GM12878 (cell line): Measurements from ENCODE around the gene ABL1. TPM values are rescaled to one million over a fixed set of nuclear protein-coding genes. Genes with fewer than 3 reads are reported as not detected.

ENCODE experiments used
- ATAC-seq: fragments of 200-7000 bp; cut with Tn5 transposase; 3 replicates; pipeline ENCODE4 v1.9.1; 2020; ENCODE audit warnings: mild to moderate bottlenecking, moderate library complexity
- BruUV-seq: library from RNA; stranded (reverse); fragments of 400-500 nt; replicated peaks from 2 replicates; lab custom pipeline; 2021; lab: Mats Ljungman, UMichigan
- CTCF ChIA-PET: fragments of 300-600 bp; sonication (Branson Sonifier 250); formaldehyde crosslinking; extraction: SDS; loops from one replicate; lab custom pipeline; 2021; ENCODE audit warnings: inconsistent platforms; lab: Yijun Ruan, JAX
- POLR2A ChIA-PET: fragments of 350-600 bp; formaldehyde crosslinking; extraction: SDS; loops from one replicate; lab custom pipeline; 2021; ENCODE audit warnings: inconsistent platforms; lab: Charles Lee
- RAD21 ChIA-PET: fragments of 300-600 bp; sonication (Branson Sonifier 250); formaldehyde crosslinking; loops from one replicate; lab custom pipeline; 2023; ENCODE audit warnings: antibody characterized with exemption; ENCODE audit not compliant: unreplicated experiment; lab: Charles Lee
- SMC1A ChIA-PET: fragments of 300-600 bp; sonication (Branson Sonifier 250); formaldehyde crosslinking; loops from one replicate; lab custom pipeline; 2023; ENCODE audit not compliant: unreplicated experiment, uncharacterized antibody; lab: Charles Lee
- DNase-seq: peaks from one replicate; pipeline ENCODE4 v3.0.0-alpha.2; 2011; ENCODE audit warnings: low read depth, low spot score
- FAIRE-seq: peaks from 3 replicates; lab custom pipeline; 2011; peaks lifted over from hg19 to GRCh38; lab: Jason Lieb, UNC
- H2AFZ ChIP-seq: 2 replicates; pipeline ENCODE4 v1.6.0; 2011; ENCODE audit warnings: low read depth, low read length, control low read depth; ENCODE audit not compliant: control insufficient read depth
- H3K27ac ChIP-seq: 2 replicates; pipeline ENCODE4 v1.5.1; 2011; ENCODE audit warnings: control low read depth; ENCODE audit not compliant: control insufficient read depth, insufficient read depth
- H3K27me3 ChIP-seq, 2 experiments: replicated peaks in 1 of 2; 2 replicates each; pipeline versions ENCODE4 v1.6.0 to v1.6.1; 2011; ENCODE audit warnings: low read length in 1 of 2; ENCODE audit not compliant: control insufficient read depth in 2 of 2, insufficient read depth in 2 of 2
- H3K36me3 ChIP-seq, 2 experiments: 2 replicates each; pipeline ENCODE4 v1.5.1; 2011; ENCODE audit warnings: low read length in 1 of 2; ENCODE audit not compliant: control insufficient read depth in 2 of 2, insufficient read depth in 2 of 2
- H3K4me1 ChIP-seq: 2 replicates; pipeline ENCODE4 v1.6.1; 2011; ENCODE audit warnings: mild to moderate bottlenecking, low read length, moderate library complexity, mixed read lengths; ENCODE audit not compliant: control insufficient read depth, insufficient read depth
- H3K4me2 ChIP-seq: 2 replicates; pipeline ENCODE4 v1.6.0; 2011; ENCODE audit warnings: control low read depth; ENCODE audit not compliant: control insufficient read depth, insufficient read depth
- H3K4me3 ChIP-seq: fragments of 200-600 bp; sonication (generic); 2 replicates; pipeline ENCODE4 v1.5.1; 2016
- H3K79me2 ChIP-seq: 2 replicates; pipeline ENCODE4 v1.6.0; 2011; ENCODE audit warnings: low read length; ENCODE audit not compliant: control insufficient read depth, insufficient read depth
- H3K9ac ChIP-seq: 2 replicates; pipeline ENCODE4 v1.8.0; 2011; ENCODE audit warnings: low read length, control low read depth, mixed read lengths; ENCODE audit not compliant: control insufficient read depth, insufficient read depth
- H3K9me3 ChIP-seq: replicated peaks from 3 replicates; pipeline ENCODE4 v1.5.1; 2011; ENCODE audit warnings: mild to moderate bottlenecking, low read length; ENCODE audit not compliant: control insufficient read depth, insufficient read depth
- H4K20me1 ChIP-seq: 2 replicates; pipeline ENCODE4 v1.6.0; 2011; ENCODE audit not compliant: control insufficient read depth, insufficient read depth
- ASH2L ChIP-seq: fragments of 300-600, 200-600 bp; sonication (generic); IDR thresholded peaks from 2 replicates; pipeline ENCODE4 v1.6.1; 2017; ENCODE audit warnings: low read depth, mild to moderate bottlenecking, borderline replicate concordance
- BMI1 ChIP-seq: fragments of 450-650 bp; IDR thresholded peaks from 2 replicates; pipeline ENCODE4 v1.6.1; 2016; ENCODE audit warnings: mild to moderate bottlenecking, moderate library complexity, borderline replicate concordance
- CBFB ChIP-seq: IDR thresholded peaks from 2 replicates; pipeline ENCODE4 v1.6.1; 2016; ENCODE audit warnings: antibody characterized with exemption, low read depth
- CHD4 ChIP-seq: fragments of 200-600 bp; sonication (generic); IDR thresholded peaks from 2 replicates; pipeline ENCODE4 v1.6.1; 2016; ENCODE audit warnings: mild to moderate bottlenecking
- CREM ChIP-seq: IDR thresholded peaks from 2 replicates; pipeline ENCODE4 v1.6.1; 2014; ENCODE audit warnings: antibody characterized with exemption, low read depth
- E2F8 ChIP-seq: fragments of 450-650 bp; IDR thresholded peaks from 2 replicates; pipeline ENCODE4 v1.6.1; 2018; ENCODE audit warnings: mild to moderate bottlenecking, low read depth, moderate library complexity; ENCODE audit not compliant: partially characterized antibody
- KLF5 ChIP-seq: fragments of 450-650 bp; IDR thresholded peaks from 2 replicates; pipeline ENCODE4 v1.6.1; 2014; ENCODE audit warnings: mild to moderate bottlenecking; ENCODE audit not compliant: partially characterized antibody
- NFYB ChIP-seq: IDR thresholded peaks from 2 replicates; pipeline ENCODE4 v1.6.1; 2011; ENCODE audit warnings: low read depth, mild to moderate bottlenecking, low read length, improper control_type of control experiment, moderate library complexity; ENCODE audit not compliant: insufficient read depth
- NKRF ChIP-seq: fragments of 450-650 bp; conservative IDR thresholded peaks from 2 replicates; pipeline ENCODE4 v1.6.1; 2017; ENCODE audit warnings: mild to moderate bottlenecking, moderate library complexity
- NR2C1 ChIP-seq: fragments of 450-650 bp; IDR thresholded peaks from 2 replicates; pipeline ENCODE4 v1.6.1; 2017; ENCODE audit warnings: antibody characterized with exemption, mild to moderate bottlenecking, moderate library complexity
- PAX5 ChIP-seq: IDR thresholded peaks from 2 replicates; pipeline ENCODE4 v1.6.1; 2011; ENCODE audit warnings: low read depth, low read length, borderline replicate concordance
- POLR2AphosphoS5 ChIP-seq: IDR thresholded peaks from 2 replicates; pipeline ENCODE4 v1.6.1; 2011; ENCODE audit warnings: mild to moderate bottlenecking, low read length, inconsistent platforms
- RAD21 ChIP-seq: IDR thresholded peaks from 2 replicates; pipeline ENCODE4 v1.6.1; 2011; ENCODE audit warnings: mild to moderate bottlenecking, low read depth, low read length, moderate library complexity; ENCODE audit not compliant: insufficient read depth
- RELB ChIP-seq: fragments of 450-650 bp; IDR thresholded peaks from 2 replicates; pipeline ENCODE4 v1.6.1; 2017; ENCODE audit warnings: low read depth, mild to moderate bottlenecking, moderate library complexity
- SIX5 ChIP-seq: IDR thresholded peaks from 2 replicates; pipeline ENCODE4 v1.6.1; 2011; ENCODE audit warnings: mild to moderate bottlenecking, low read depth, low read length, moderate library complexity; ENCODE audit not compliant: severe bottlenecking
- SPI1 ChIP-seq: IDR thresholded peaks from 2 replicates; pipeline ENCODE4 v1.6.1; 2011; ENCODE audit warnings: low read depth, mild to moderate bottlenecking, low read length, moderate library complexity, borderline replicate concordance; ENCODE audit not compliant: insufficient read depth
- TARDBP ChIP-seq: IDR thresholded peaks from 2 replicates; pipeline ENCODE4 v1.6.1; 2016; ENCODE audit warnings: borderline replicate concordance
- TCF7 ChIP-seq: IDR thresholded peaks from 2 replicates; pipeline ENCODE4 v1.6.1; 2014; ENCODE audit warnings: antibody characterized with exemption, borderline replicate concordance
- ZZZ3 ChIP-seq: IDR thresholded peaks from 2 replicates; pipeline ENCODE4 v1.6.1; 2011; ENCODE audit warnings: low read depth; ENCODE audit not compliant: control insufficient read depth, insufficient read length
- WGBS: methylation state at CpG from one replicate; pipeline ENCODE4 v1.1.6; 2016; ENCODE audit warnings: low lambda C conversion rate; ENCODE audit not compliant: insufficient replicate concordance, insufficient coverage; ENCODE audit errors: missing lambda C conversion rate; 5-methylcytosine and 5-hydroxymethylcytosine counted together
- in situ Hi-C: fragments of 300-500 bp; cut with MboI; formaldehyde crosslinking; loops from 9 replicates; pipeline ENCODE4 v1.14.3; 2018; ENCODE audit warnings: mixed read lengths
- intact Hi-C: fragments of 100-400 bp; cut with micrococcal nuclease; formaldehyde crosslinking; loops from one replicate; pipeline ENCODE4 v1.14.2; 2022; ENCODE audit not compliant: unreplicated experiment
- polyA plus RNA-seq, 11 experiments: library from polyadenylated mRNA; depleted of rRNA in 4 of 11; unstranded in 6 of 11; stranded (reverse) in 5 of 11; fragments of >200 nt; fragmentation: Nextera tagmentation in 4 of 11; fragmentation: Illumina TruSeq in 1 of 11; extraction: Ambion mirVana in 4 of 11; extraction: Trizol in 1 of 11; gene quantifications; 1 replicate in 1 of 11; 2 replicates in 10 of 11; pipeline versions ENCODE4 v1.2.1 to v1.2.3, GENCODE V29; 2011 to 2016; ENCODE audit warnings: inconsistent platforms in 2 of 11, missing spikeins in 2 of 11, low read depth in 1 of 11
- total RNA-seq, 4 experiments: library from RNA; depleted of rRNA in 3 of 4; stranded (reverse); fragments of >200 nt in 3 of 4; fragmentation: Illumina TruSeq in 1 of 4; extraction: Trizol in 1 of 4; gene quantifications; 2 replicates each; pipeline versions ENCODE4 v1.2.1 to v1.2.3, GENCODE V29; 2013 to 2021

Gene ABL1
- total and polyA plus RNA-seq, 10 of the 15 experiments (the other 5 are each of a cell fraction or from before 2014, with no cell fraction given) = 0.79 to 51.5 (median 16.3) TPM

GRCh38 chr9:130785940-130786508 is 49.0 kb upstream of the ABL1 start:
- no peaks in the 10 kb centered on the region for H3K79me2 ChIP-seq
- intact Hi-C loops = no loop called here
- H3K36me3 ChIP-seq = no peaks in the 10 kb centered on the region
- H3K27ac ChIP-seq = no peak overlapping the region
- no peak for FAIRE-seq
- POLR2A ChIA-PET = no interaction called here
- H3K4me3 ChIP-seq = no peak overlapping the region
- no peak for DNase-seq
- CTCF ChIA-PET = interaction anchor here (0.6 to 1.4 kb wide), 2 partner anchors 52 to 84 kb away, joined by 3 read pairs; no protein-coding TSS in a partner anchor
- H3K9ac ChIP-seq = no peak overlapping the region
- no peaks in the 10 kb centered on the region for H3K27me3 ChIP-seq
- no TSS peak for BruUV-seq
- RAD21 ChIA-PET = no interaction called here
- H3K4me2 ChIP-seq = no peak overlapping the region
- TF ChIP-seq ASH2L (no peak), RAD21 (no peak), BMI1 (no peak), NFYB (no peak), SIX5 (no peak), ZZZ3 (no peak), SPI1 (no peak), TCF7 (no peak), NKRF (no peak), RELB (no peak), PAX5 (no peak), NR2C1 (no peak), TARDBP (no peak), KLF5 (no peak), CREM (no peak), E2F8 (no peak), CBFB (no peak), POLR2AphosphoS5 (no peak), CHD4 (no peak)
- TF ChIP-seq, all 136 proteins: peak for 0
- H2AFZ ChIP-seq = no peak overlapping the region
- SMC1A ChIA-PET = interaction anchor here (1.7 kb wide), 2 partner anchors 11 to 15 kb away, joined by 4 to 5 read pairs; no protein-coding TSS in a partner anchor
- no peaks in the 10 kb centered on the region for H4K20me1 ChIP-seq
- H3K9me3 ChIP-seq = peaks cover 3% of the 10 kb centered on the region; the same call in 2 of the 3 replicates
- 63% methylated on average over 6 of the region's 6 CpGs for whole genome bisulfite sequencing
- peaks cover 5% of the 10 kb centered on the region; the same call in 1 of the 2 replicates for H3K4me1 ChIP-seq
- in situ Hi-C loops = no loop called here
- no peak for ATAC-seq
